ENCODE data around the gene NRSN2.
"Not testable (repeated sequence)": the region's sequence is repeated elsewhere in the genome, so short reads cannot be mapped to it uniquely, and the experiment has no call there.

NRSN2 gene

GRCh38 chr20:391041-391711 lies 44.3 kb downstream of the NRSN2 start:
- 92 to 95% methylated on average over 24 to 29 of the region's 29 CpGs for WGBS, 2 experiments (ENCODE audit: insufficient coverage in 2 of 2)
- Histone ChIP-seq H3K36me3 (ENCODE audit: control insufficient read depth, insufficient read depth, low read length) (peaks cover 63% of the 10 kb centered on the region), H3K4me1 (ENCODE audit: control insufficient read depth, insufficient read depth, low read length, poor library complexity, severe bottlenecking) (no peaks in the 10 kb centered on the region), H3K4me3 (ENCODE audit: extremely low read depth, insufficient read depth, low read length, poor library complexity, severe bottlenecking) (no peak overlapping the region), H3K9me3 (ENCODE audit: control insufficient read depth, low read length) (no peaks in the 10 kb centered on the region), H3K27ac (ENCODE audit: low read depth, low read length, severe bottlenecking) (no peak overlapping the region)

- not testable (repeated sequence) for H3K9me3 ChIP-seq (ENCODE audit: control insufficient read depth, low read length); H3K4me3 ChIP-seq (ENCODE audit: extremely low read depth, insufficient read depth, low read length, poor library complexity, severe bottlenecking); H3K4me1 ChIP-seq (ENCODE audit: control insufficient read depth, insufficient read depth, low read length, poor library complexity, severe bottlenecking); H3K27ac ChIP-seq (ENCODE audit: low read depth, low read length, severe bottlenecking)
- 89% methylated on average over 1 to 2 of the region's 2 CpGs for WGBS, 2 experiments (ENCODE audit: insufficient coverage in 2 of 2)
- H3K36me3 ChIP-seq (ENCODE audit: control insufficient read depth, insufficient read depth, low read length): peaks cover 70% of the 10 kb centered on the region
Measured at GRCh38 chr20:393296-393695, 46.4 kb downstream of the NRSN2 start.

DNA sequence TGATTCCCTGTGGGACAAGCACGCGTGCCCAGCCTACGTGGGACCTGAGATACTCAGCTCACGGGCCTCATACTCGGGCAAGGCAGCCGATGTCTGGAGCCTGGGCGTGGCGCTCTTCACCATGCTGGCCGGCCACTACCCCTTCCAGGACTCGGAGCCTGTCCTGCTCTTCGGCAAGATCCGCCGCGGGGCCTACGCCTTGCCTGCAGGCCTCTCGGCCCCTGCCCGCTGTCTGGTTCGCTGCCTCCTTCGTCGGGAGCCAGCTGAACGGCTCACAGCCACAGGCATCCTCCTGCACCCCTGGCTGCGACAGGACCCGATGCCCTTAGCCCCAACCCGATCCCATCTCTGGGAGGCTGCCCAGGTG lies 49.3 kb downstream of the NRSN2 start:
- Histone ChIP-seq H3K27ac (ENCODE audit: low read depth, low read length, severe bottlenecking) (no peak overlapping the region), H3K9me3 (ENCODE audit: control insufficient read depth, low read length) (no peaks in the 10 kb centered on the region), H3K4me3 (ENCODE audit: extremely low read depth, insufficient read depth, low read length, poor library complexity, severe bottlenecking) (no peak overlapping the region), H3K4me1 (ENCODE audit: control insufficient read depth, insufficient read depth, low read length, poor library complexity, severe bottlenecking) (no peaks in the 10 kb centered on the region), H3K36me3 (ENCODE audit: control insufficient read depth, insufficient read depth, low read length) (peaks cover 45% of the 10 kb centered on the region)
- 93 to 94% methylated on average over 21 to 22 of the region's 24 CpGs for WGBS, 2 experiments (ENCODE audit: insufficient coverage in 2 of 2)

GRCh38 chr20:396619-397431 lies 49.9 kb downstream of the NRSN2 start:
- no peaks in the 10 kb centered on the region for H3K9me3 ChIP-seq (ENCODE audit: control insufficient read depth, low read length)
- 82 to 97% methylated on average over 2 to 3 of the region's 4 CpGs for WGBS, 2 experiments (ENCODE audit: insufficient coverage in 2 of 2)
- no peak overlapping the region for H3K4me3 ChIP-seq (ENCODE audit: extremely low read depth, insufficient read depth, low read length, poor library complexity, severe bottlenecking)
- no peaks in the 10 kb centered on the region for H3K4me1 ChIP-seq (ENCODE audit: control insufficient read depth, insufficient read depth, low read length, poor library complexity, severe bottlenecking)
- no peak overlapping the region for H3K27ac ChIP-seq (ENCODE audit: low read depth, low read length, severe bottlenecking)
- peaks cover 41% of the 10 kb centered on the region for H3K36me3 ChIP-seq (ENCODE audit: control insufficient read depth, insufficient read depth, low read length)

DNA sequence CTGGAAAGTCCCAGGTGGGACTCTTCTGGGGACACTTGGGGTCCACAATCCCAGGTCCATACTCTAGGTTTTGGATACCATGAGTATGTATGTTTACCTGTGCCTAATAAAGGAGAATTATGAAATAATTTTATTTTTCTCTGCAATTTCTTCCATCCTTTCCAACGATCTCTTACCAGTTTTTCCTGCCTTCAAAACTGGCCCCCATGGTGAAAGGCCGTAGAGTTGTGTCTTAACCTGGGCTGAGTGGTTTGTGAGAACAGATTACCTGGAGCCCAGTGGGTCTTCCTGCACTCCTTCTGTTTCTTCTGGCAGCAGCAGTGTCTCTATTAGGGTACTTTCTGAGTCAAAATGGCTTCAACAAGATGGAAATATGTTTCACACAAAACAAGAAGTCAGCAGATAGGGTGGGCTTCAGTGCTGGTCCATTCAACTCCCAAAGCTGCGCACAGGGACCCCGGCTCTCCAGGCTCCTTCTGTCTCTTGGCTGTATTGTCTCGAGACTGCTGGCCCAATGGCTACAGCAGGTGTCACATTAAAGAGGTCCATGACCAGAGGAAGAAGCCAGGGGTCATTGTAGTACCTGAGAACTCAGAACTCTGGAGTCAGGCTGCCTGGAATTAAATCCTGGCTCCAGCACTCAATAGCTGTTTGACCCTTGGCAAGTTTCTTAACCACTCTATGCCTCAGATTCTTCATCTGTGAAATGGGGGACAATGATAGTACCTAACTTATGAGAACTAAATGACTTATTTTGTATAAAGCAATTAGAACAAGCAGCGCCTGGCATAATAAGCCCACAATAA lies 50.7 kb downstream of the NRSN2 start:
- no peak overlapping the region for H3K4me3 ChIP-seq (ENCODE audit: extremely low read depth, insufficient read depth, low read length, poor library complexity, severe bottlenecking)
- H3K27ac ChIP-seq (ENCODE audit: low read depth, low read length, severe bottlenecking): no peak overlapping the region
- H3K4me1 ChIP-seq (ENCODE audit: control insufficient read depth, insufficient read depth, low read length, poor library complexity, severe bottlenecking): no peaks in the 10 kb centered on the region
- peaks cover 37% of the 10 kb centered on the region for H3K36me3 ChIP-seq (ENCODE audit: control insufficient read depth, insufficient read depth, low read length)
- 88 to 100% methylated on average over 4 of the region's 6 CpGs for WGBS, 2 experiments (ENCODE audit: insufficient coverage in 2 of 2)
- H3K9me3 ChIP-seq (ENCODE audit: control insufficient read depth, low read length): no peaks in the 10 kb centered on the region

GRCh38 chr20:399182-399707 lies 52.3 kb downstream of the NRSN2 start:
- Histone ChIP-seq H3K9me3 (ENCODE audit: control insufficient read depth, low read length) (peaks cover 7% of the 10 kb centered on the region), H3K36me3 (ENCODE audit: control insufficient read depth, insufficient read depth, low read length) (peaks cover 30% of the 10 kb centered on the region), H3K4me1 (ENCODE audit: control insufficient read depth, insufficient read depth, low read length, poor library complexity, severe bottlenecking) (no peaks in the 10 kb centered on the region), H3K4me3 (ENCODE audit: extremely low read depth, insufficient read depth, low read length, poor library complexity, severe bottlenecking) (no peak overlapping the region), H3K27ac (ENCODE audit: low read depth, low read length, severe bottlenecking) (no peak overlapping the region)
- WGBS, 2 experiments (ENCODE audit: insufficient coverage in 2 of 2): 97 to 98% methylated on average over 7 to 9 of the region's 9 CpGs

DNA sequence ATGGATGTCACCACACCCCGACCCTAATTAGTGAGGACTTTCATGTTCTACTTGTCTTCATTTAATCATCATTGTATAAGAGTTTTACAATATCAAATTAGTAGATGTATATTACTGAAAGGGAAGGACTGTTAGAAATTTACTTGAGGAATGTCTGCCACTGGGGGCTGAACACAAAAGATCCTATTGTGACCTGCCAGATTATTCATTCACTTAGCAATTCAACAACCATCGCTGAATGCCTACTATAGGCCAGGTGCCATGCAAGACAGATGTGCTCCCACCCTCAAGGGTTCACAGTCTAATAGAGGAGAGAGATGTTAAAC lies 53.2 kb downstream of the NRSN2 start:
- Histone ChIP-seq H3K4me3 (ENCODE audit: extremely low read depth, insufficient read depth, low read length, poor library complexity, severe bottlenecking) (no peak overlapping the region), H3K4me1 (ENCODE audit: control insufficient read depth, insufficient read depth, low read length, poor library complexity, severe bottlenecking) (no peaks in the 10 kb centered on the region), H3K36me3 (ENCODE audit: control insufficient read depth, insufficient read depth, low read length) (peaks cover 22% of the 10 kb centered on the region), H3K9me3 (ENCODE audit: control insufficient read depth, low read length) (peaks cover 7% of the 10 kb centered on the region), H3K27ac (ENCODE audit: low read depth, low read length, severe bottlenecking) (no peak overlapping the region)
- no CpG with 5 or more reads among the region's 2 CpGs for WGBS, 2 experiments (ENCODE audit: insufficient coverage in 2 of 2)

- WGBS, 2 experiments (ENCODE audit: insufficient coverage in 2 of 2): 78 to 85% methylated on average over 2 of the region's 5 CpGs
- Histone ChIP-seq H3K36me3 (ENCODE audit: control insufficient read depth, insufficient read depth, low read length) (peaks cover 16% of the 10 kb centered on the region), H3K9me3 (ENCODE audit: control insufficient read depth, low read length) (peaks cover 7% of the 10 kb centered on the region), H3K4me1 (ENCODE audit: control insufficient read depth, insufficient read depth, low read length, poor library complexity, severe bottlenecking) (no peaks in the 10 kb centered on the region), H3K4me3 (ENCODE audit: extremely low read depth, insufficient read depth, low read length, poor library complexity, severe bottlenecking) (no peak overlapping the region), H3K27ac (ENCODE audit: low read depth, low read length, severe bottlenecking) (no peak overlapping the region)
Measured at GRCh38 chr20:400454-401275, 53.8 kb downstream of the NRSN2 start.

DNA sequence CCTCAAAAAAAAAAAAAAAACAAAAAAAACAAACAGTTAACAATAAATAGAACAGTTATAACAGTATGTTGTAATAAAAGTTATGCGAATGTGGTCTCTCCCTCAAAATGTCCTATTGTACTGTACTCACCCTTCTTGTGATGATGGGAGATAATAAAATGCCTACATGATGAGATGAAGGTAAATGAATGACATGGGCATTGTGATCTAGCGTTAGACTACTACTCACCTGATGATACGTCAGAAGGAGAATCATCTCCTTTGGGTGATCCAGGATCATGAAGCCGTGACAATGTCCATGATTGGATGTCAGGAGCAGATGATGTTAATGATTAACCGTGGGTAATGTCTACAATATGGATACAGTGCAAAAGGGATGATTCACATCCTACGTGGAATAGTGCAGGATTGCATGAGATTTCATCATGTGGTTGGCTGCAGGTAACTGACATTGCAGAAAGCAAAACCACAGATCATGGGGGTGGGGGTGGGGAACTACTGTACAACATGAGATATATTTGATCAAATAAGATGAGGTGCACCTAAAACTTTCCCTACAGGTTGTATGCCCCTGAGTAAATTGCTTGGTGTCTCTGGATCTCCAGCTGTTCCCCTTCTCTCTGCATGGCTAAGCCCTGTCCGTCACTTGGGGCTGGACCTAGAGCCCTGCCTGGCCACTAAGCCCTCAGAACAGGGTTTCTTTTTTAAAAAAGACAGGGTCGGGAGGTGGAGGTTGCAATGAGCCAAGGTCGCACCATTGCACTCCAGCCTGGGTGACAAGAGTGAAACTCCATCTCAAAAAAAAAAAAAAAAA lies 55.0 kb downstream of the NRSN2 start:
- H3K4me1 ChIP-seq (ENCODE audit: control insufficient read depth, insufficient read depth, low read length, poor library complexity, severe bottlenecking): peaks cover 1% of the 10 kb centered on the region
- no peak overlapping the region for H3K27ac ChIP-seq (ENCODE audit: low read depth, low read length, severe bottlenecking)
- no peak overlapping the region for H3K4me3 ChIP-seq (ENCODE audit: extremely low read depth, insufficient read depth, low read length, poor library complexity, severe bottlenecking)
- WGBS, 2 experiments (ENCODE audit: insufficient coverage in 2 of 2): 85 to 99% methylated on average over 5 to 6 of the region's 9 CpGs
- H3K9me3 ChIP-seq (ENCODE audit: control insufficient read depth, low read length): peaks cover 7% of the 10 kb centered on the region
- H3K36me3 ChIP-seq (ENCODE audit: control insufficient read depth, insufficient read depth, low read length): peaks cover 10% of the 10 kb centered on the region

Measured in mesodermal cell (in vitro differentiated cells).